Endothelial cell of umbilical vein (primary cell): Measurements from ENCODE around the gene USP31. TPM values are rescaled to one million over a fixed set of nuclear protein-coding genes. Genes with fewer than 3 reads are reported as not detected.

ENCODE experiments used
- BruUV-seq: library from RNA; stranded (reverse); fragments of 400-500 nt; replicated peaks from 2 replicates; lab custom pipeline; 2021; lab: Mats Ljungman, UMichigan
- CTCF ChIA-PET: fragments of 300-600, 350-600 bp; sonication (Branson Sonifier 250); formaldehyde crosslinking; loops from one replicate; lab custom pipeline; 2021; ENCODE audit warnings: antibody characterized with exemption, inconsistent platforms; lab: Charles Lee
- POLR2A ChIA-PET: fragments of 300-600, 350-600 bp; sonication (Branson Sonifier 250); formaldehyde crosslinking; loops from one replicate; lab custom pipeline; 2021; ENCODE audit warnings: antibody characterized with exemption, inconsistent platforms; lab: Charles Lee
- DNase-seq: peaks from one replicate; pipeline ENCODE4 v3.0.0-alpha.2; 2011; ENCODE audit warnings: low read depth, low spot score
- FAIRE-seq: peaks from 2 replicates; lab custom pipeline; 2011; peaks lifted over from hg19 to GRCh38; lab: Jason Lieb, UNC
- H2AFZ ChIP-seq: 2 replicates; pipeline ENCODE4 v1.6.0; 2012; ENCODE audit warnings: low read depth, low read length, control low read depth, inconsistent platforms
- H3K27ac ChIP-seq: 2 replicates; pipeline ENCODE4 v1.5.1; 2011; ENCODE audit warnings: low read depth, mild to moderate bottlenecking, control low read depth, low read length, moderate library complexity; ENCODE audit not compliant: insufficient read depth
- H3K27me3 ChIP-seq, 2 experiments: 2 replicates each; pipeline versions ENCODE4 v1.6.0 to v1.6.1; 2011; ENCODE audit warnings: low read length in 2 of 2, mixed read lengths in 1 of 2; ENCODE audit not compliant: control insufficient read depth in 2 of 2, insufficient read depth in 2 of 2
- H3K36me3 ChIP-seq, 2 experiments: 2 replicates in 1 of 2; 3 replicates in 1 of 2; pipeline ENCODE4 v1.5.1; 2011; ENCODE audit warnings: low read length in 2 of 2, mild to moderate bottlenecking in 1 of 2, moderate library complexity in 1 of 2; ENCODE audit not compliant: control insufficient read depth in 2 of 2, insufficient read depth in 2 of 2; ENCODE audit errors: extremely low read depth in 1 of 2
- H3K4me1 ChIP-seq: 3 replicates; pipeline ENCODE4 v1.5.1; 2011; ENCODE audit warnings: mild to moderate bottlenecking, low read length; ENCODE audit not compliant: control insufficient read depth, insufficient read depth; ENCODE audit errors: extremely low read depth
- H3K4me2 ChIP-seq: 2 replicates; pipeline ENCODE4 v1.6.1; 2011; ENCODE audit warnings: low read length, control low read depth, mixed read lengths; ENCODE audit not compliant: insufficient read depth
- H3K4me3 ChIP-seq, 3 experiments: fragments of 200-600 bp in 1 of 3; sonication (generic), shearing (Covaris generic) in 1 of 3; replicated peaks in 1 of 3; 2 replicates each; pipeline ENCODE4 v1.5.1; 2011 to 2016; ENCODE audit warnings: control low read depth in 3 of 3, low read length in 3 of 3, mild to moderate bottlenecking in 2 of 3, inconsistent platforms in 1 of 3, low read depth in 1 of 3, moderate library complexity in 1 of 3; ENCODE audit not compliant: insufficient read depth in 1 of 3
- H3K79me2 ChIP-seq: 2 replicates; pipeline ENCODE4 v1.6.0; 2012; ENCODE audit warnings: low read length, inconsistent platforms; ENCODE audit not compliant: control insufficient read depth, insufficient read depth
- H3K9ac ChIP-seq: replicated peaks from 2 replicates; pipeline ENCODE3; 2011; ENCODE audit warnings: low read length, control low read depth; ENCODE audit not compliant: insufficient read depth; ENCODE audit errors: extremely low read depth
- H3K9me1 ChIP-seq: replicated peaks from 3 replicates; pipeline ENCODE4 v1.6.0; 2011; ENCODE audit warnings: mild to moderate bottlenecking, low read length; ENCODE audit not compliant: control insufficient read depth, insufficient read depth; ENCODE audit errors: extremely low read depth
- H3K9me3 ChIP-seq: replicated peaks from 2 replicates; pipeline ENCODE4 v1.5.1; 2012; ENCODE audit warnings: low read length, inconsistent platforms; ENCODE audit not compliant: control insufficient read depth, insufficient read depth
- H4K20me1 ChIP-seq: replicated peaks from 2 replicates; pipeline ENCODE3; 2011; ENCODE audit warnings: mild to moderate bottlenecking, low read length; ENCODE audit not compliant: control insufficient read depth, insufficient read depth; ENCODE audit errors: extremely low read depth
- CTCF ChIP-seq, 2 donors: IDR thresholded peaks; 1 replicate in 1 of 2; 2 replicates in 1 of 2; pipeline ENCODE4 v1.5.1; 2011; ENCODE audit warnings: low read length in 2 of 2, mild to moderate bottlenecking in 2 of 2, moderate library complexity in 2 of 2, control low read depth in 1 of 2, inconsistent platforms in 1 of 2, low read depth in 1 of 2; ENCODE audit not compliant: insufficient read depth in 1 of 2; ENCODE audit errors: extremely low read depth in 1 of 2
- EZH2 ChIP-seq: IDR thresholded peaks from 2 replicates; pipeline ENCODE4 v1.6.1; 2012; ENCODE audit warnings: borderline replicate concordance, low read depth, mild to moderate bottlenecking, moderate library complexity, low read length, inconsistent platforms; ENCODE audit not compliant: severe bottlenecking
- FOS ChIP-seq: IDR thresholded peaks from 2 replicates; pipeline ENCODE4 v1.6.1; 2011; ENCODE audit warnings: mild to moderate bottlenecking, low read length, moderate library complexity, borderline replicate concordance; ENCODE audit not compliant: insufficient read depth
- GATA2 ChIP-seq: IDR thresholded peaks from 2 replicates; pipeline ENCODE4 v1.7.0; 2011; ENCODE audit warnings: low read depth, mild to moderate bottlenecking, moderate library complexity, mixed read lengths, low read length; ENCODE audit not compliant: insufficient read length, insufficient read depth
- JUN ChIP-seq: IDR thresholded peaks from 2 replicates; pipeline ENCODE4 v1.6.1; 2011; ENCODE audit warnings: borderline replicate concordance, low read depth; ENCODE audit not compliant: insufficient read length, insufficient read depth
- MYC ChIP-seq: IDR thresholded peaks from one replicate; pipeline ENCODE4 v1.6.1; 2011; ENCODE audit warnings: mild to moderate bottlenecking, low read depth, low read length
- POLR2A ChIP-seq: IDR thresholded peaks from 2 replicates; pipeline ENCODE4 v1.6.1; 2012; ENCODE audit warnings: low read depth, mild to moderate bottlenecking, control low read depth, low read length
- POLR2AphosphoS5 ChIP-seq: IDR thresholded peaks from 2 replicates; pipeline ENCODE4 v1.6.1; 2012; ENCODE audit warnings: low read depth, mild to moderate bottlenecking, control low read depth, low read length, moderate library complexity; ENCODE audit not compliant: insufficient read depth
- dilution Hi-C: fragments of 300-500 bp; cut with MboI; formaldehyde crosslinking; loops from one replicate; pipeline ENCODE4 v1.15.0; 2019; ENCODE audit warnings: low sequenced_read_pairs; ENCODE audit not compliant: extremely low pct_ligation_motif_present
- intact Hi-C: fragments of 100-400 bp; cut with micrococcal nuclease; formaldehyde crosslinking; loops from one replicate; pipeline ENCODE4 v1.10.0; 2022
- polyA plus RNA-seq, 4 experiments: library from polyadenylated mRNA; depleted of rRNA in 3 of 4; stranded (reverse) in 3 of 4; unstranded in 1 of 4; fragments of >200 nt; gene quantifications; 2 replicates each; pipeline versions ENCODE4 v1.2.1 to v1.2.3, GENCODE V29; 2011 to 2012; ENCODE audit warnings: missing spikeins in 1 of 4
- total RNA-seq: library from RNA; stranded (reverse); gene quantifications from 2 replicates; pipeline ENCODE4 v1.2.3, GENCODE V29; 2021
- TF ChIP-seq, protein P1 (sequence below): IDR thresholded peaks from 2 replicates; pipeline ENCODE4 v1.6.1; 2011; ENCODE audit not compliant: insufficient read depth, insufficient read length

Gene USP31
- total and polyA plus RNA-seq, 2 donors (not counting 3 experiments of a cell fraction or from before 2014, with no cell fraction given), result 14.5 to 42.4 TPM

GRCh38 chr16:23066676-23067075 lies 82.6 kb downstream of the USP31 start:
- peaks cover 19 to 34% of the 10 kb centered on the region in 2 experiments for H3K36me3 ChIP-seq
- no peak for TF ChIP-seq MYC
- TF ChIP-seq JUN, result no peak
- TF ChIP-seq, protein P1, sequence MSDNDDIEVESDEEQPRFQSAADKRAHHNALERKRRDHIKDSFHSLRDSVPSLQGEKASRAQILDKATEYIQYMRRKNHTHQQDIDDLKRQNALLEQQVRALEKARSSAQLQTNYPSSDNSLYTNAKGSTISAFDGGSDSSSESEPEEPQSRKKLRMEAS, result no peak
- no peak for TF ChIP-seq POLR2AphosphoS5
- TF ChIP-seq FOS, result no peak
- no peak for TF ChIP-seq GATA2
- TF ChIP-seq POLR2A, result no peak
- TF ChIP-seq EZH2, result no peak
- no peak for TF ChIP-seq CTCF (IDR thresholded peaks at IDR 0.05; ENCODE audit: extremely low read depth in 1 of 2, insufficient read depth in 1 of 2, low read depth in 1 of 2, low read length in 2 of 2)
- intact Hi-C loops, result loop anchor here (10.0 kb wide), 1 partner anchor 1442 kb away; no protein-coding TSS in a partner anchor
- peaks cover 3% of the 10 kb centered on the region for H3K4me1 ChIP-seq
- no peaks in the 10 kb centered on the region for H3K9me1 ChIP-seq
- H4K20me1 ChIP-seq, result no peaks in the 10 kb centered on the region
- no peak overlapping the region for H3K9ac ChIP-seq
- FAIRE-seq (no peak), DNase-seq (no peak)
- no peak overlapping the region for H3K4me2 ChIP-seq
- no peak overlapping the region for H3K4me3 ChIP-seq
- ChIA-PET POLR2A (no interaction called here), CTCF (interaction anchor here (1.0 to 2.0 kb wide), 2 partner anchors 167 to 369 kb away, joined by 4 to 6 read pairs; no protein-coding TSS in a partner anchor)
- no peaks in the 10 kb centered on the region for H3K27me3 ChIP-seq
- no peak overlapping the region for H2AFZ ChIP-seq
- BruUV-seq, result no TSS peak
- no peaks in the 10 kb centered on the region for H3K9me3 ChIP-seq
- no peaks in the 10 kb centered on the region for H3K79me2 ChIP-seq
- no peak overlapping the region for H3K27ac ChIP-seq
- dilution Hi-C loops, result no loop called here
